Measurements from ENCODE around the gene EXOC6.
A peak's percentile ranks its signal among the peaks of the same experiment; 100 is the strongest.

The EXOC6 gene

DNA sequence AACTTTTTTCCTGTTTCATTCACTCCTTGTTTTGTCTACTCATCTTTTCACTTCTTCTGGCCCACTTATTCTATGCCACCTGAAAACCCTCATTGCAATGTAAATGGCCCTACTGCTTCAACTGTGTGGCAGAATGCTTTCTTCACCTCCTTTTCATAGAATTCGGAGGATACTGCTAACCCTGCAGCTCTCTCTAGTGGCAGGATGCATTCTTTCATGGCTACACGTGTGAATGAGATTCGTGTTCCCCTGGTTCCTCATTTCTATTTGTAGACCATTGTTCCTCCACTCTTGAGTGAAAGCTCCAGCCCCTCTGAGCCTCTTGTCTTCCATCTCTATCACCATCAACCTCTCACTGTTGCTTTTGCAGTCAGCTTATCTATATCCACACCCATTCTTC, 191.4 kb downstream of the EXOC6 start:
- DNase-seq (ENCODE audit: low spot score) = peak; percentile 48
- ChIA-PET CTCF (interaction anchor here (0.6 to 2.1 kb wide), 12 partner anchors 11 to 1200 kb away, joined by 3 to 7 read pairs (median 4); no protein-coding TSS in a partner anchor), POLR2A (ENCODE audit: low non-redundant PET) (no interaction called here)
- no peak; the same call in 1 of the 2 replicates for TF ChIP-seq CTCF (conservative IDR thresholded peaks at IDR 0.05; ENCODE audit: low read depth)
- H3K27ac ChIP-seq = no peak overlapping the region

DNA sequence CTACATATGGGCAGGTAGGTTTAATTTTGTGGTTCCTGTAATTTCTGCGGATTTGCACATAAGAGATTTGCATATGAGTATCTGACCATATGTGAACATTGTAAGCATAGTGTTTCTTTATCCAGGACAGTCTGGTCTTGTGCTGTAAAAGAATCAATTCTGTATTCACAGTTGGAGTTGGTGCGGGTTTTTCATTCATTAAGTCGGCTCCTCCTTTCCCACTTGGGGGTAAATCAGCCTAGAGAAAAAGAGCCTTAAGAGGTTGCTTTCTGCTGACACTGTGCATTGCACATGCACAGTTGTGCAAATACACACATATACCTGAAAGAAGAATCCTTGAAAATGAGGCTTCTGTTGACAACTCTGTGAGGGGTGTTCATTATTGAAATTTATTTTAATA, 206.2 kb downstream of the EXOC6 start:
- ChIA-PET CTCF (no interaction called here), POLR2A (ENCODE audit: low non-redundant PET) (no interaction called here)
- no peak overlapping the region for H3K27ac ChIP-seq
- TF ChIP-seq CTCF (conservative IDR thresholded peaks at IDR 0.05; ENCODE audit: low read depth) = no peak
- no peak for DNase-seq (ENCODE audit: low spot score)

GRCh38 chr10:93058139-93058538, 209.8 kb downstream of the EXOC6 start:
- no peak for DNase-seq (ENCODE audit: low spot score)
- ChIA-PET CTCF (interaction anchor here (0.6 kb wide), 1 partner anchor 13 kb away, joined by 3 read pairs; no protein-coding TSS in a partner anchor), POLR2A (ENCODE audit: low non-redundant PET) (no interaction called here)

DNA sequence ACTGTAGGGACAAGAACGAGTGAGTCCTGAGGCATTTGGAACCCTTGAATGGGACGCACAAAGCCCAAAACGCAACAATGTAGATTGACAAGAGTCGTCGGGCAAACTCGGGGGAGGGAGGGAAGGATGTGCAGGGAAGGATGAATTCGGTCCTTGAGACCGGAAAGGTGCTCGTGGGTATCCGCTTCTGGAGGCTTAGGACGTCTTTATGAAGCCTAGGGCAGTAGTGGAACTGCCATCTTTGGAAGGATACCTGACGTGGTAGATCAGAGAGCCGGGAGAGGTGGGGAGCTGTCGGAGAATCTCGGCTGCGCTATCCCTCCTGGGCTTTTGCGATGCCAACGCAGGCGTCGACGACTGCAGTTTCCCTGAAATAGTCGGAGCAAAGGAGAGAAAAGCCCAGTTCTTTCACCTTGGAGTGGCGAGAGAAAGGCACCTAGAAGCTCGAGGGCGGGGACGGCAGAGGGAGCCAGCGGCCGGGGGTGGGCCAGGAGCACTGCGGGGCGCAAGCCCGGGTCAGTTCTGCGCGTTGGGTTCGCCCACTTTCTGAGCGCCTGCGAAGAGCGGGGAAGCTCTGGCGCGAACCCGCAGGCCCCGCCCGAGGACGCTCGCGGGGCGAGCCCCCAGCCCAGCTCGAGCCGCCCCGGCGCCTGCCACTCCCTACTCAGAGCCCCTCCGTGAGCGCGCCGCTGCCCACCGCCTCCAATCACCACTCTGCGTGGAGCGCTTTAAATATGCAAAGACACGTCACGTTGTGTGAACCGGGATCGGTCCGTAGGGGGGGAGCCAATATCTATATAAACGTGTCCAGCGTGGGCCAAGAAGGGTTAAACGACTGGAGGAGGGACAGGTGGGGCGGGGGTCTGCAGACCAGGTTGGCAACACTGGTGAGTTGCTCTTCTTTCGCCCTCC, 211.9 kb downstream of the EXOC6 start, which contains the start of gene CYP26C1:
Gene CYP26C1, plus strand, starts transcription at position 824 of the 912 bp plus-strand sequence. CDS start 466 bp downstream, outside the sequence.
- POLR2A ChIA-PET (ENCODE audit: low non-redundant PET) = no interaction called here
- no peak for TF ChIP-seq CTCF (conservative IDR thresholded peaks at IDR 0.05; ENCODE audit: low read depth)
- DNase-seq (ENCODE audit: low spot score) = no peak
- no peak within 1 kb of the TSS for H3K27ac ChIP-seq
- CTCF ChIA-PET = no interaction called here

More at GRCh38 chr10:93058139-93058538, 209.8 kb downstream of the EXOC6 start:
- TF ChIP-seq CTCF (conservative IDR thresholded peaks at IDR 0.05; ENCODE audit: low read depth) = no peak
- H3K27ac ChIP-seq = no peak overlapping the region

DNA sequence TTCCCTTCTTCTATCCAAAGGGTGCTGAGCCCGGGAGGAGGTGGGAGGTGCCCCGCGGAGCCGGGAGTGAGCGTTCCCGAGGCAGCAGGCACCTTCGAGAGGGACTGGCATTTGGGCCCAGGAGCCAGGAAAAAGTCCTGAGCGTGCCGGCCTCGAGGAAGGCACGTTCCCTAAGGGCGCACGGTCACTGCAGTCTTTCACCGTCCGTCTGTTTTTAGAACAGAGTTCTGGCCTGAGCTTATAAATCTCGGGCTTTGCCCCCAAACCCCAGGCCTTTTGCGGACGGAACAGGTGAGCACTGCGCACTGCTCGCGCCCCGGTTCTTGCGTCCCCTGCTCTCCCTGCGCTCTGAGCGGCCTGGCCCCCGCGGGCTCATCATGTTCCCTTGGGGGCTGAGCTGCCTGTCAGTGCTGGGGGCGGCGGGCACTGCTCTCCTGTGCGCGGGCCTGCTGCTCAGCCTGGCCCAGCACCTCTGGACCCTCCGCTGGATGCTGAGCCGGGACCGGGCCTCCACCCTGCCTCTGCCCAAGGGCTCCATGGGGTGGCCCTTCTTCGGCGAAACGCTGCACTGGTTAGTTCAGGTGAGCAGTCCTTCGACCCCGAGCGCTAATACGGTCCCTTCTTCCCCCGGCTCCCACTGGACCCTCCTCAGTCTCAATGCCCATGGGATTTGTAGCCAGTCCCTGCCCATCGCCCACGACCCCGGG, 212.7 kb downstream of the EXOC6 start:
- no peak overlapping the region for H3K27ac ChIP-seq
- no peak for DNase-seq (ENCODE audit: low spot score)
- ChIA-PET POLR2A (ENCODE audit: low non-redundant PET) (no interaction called here), CTCF (interaction anchor here (0.7 to 1.6 kb wide), 2 partner anchors 19 to 619 kb away, joined by 3 to 5 read pairs; no protein-coding TSS in a partner anchor)
- TF ChIP-seq CTCF (conservative IDR thresholded peaks at IDR 0.05; ENCODE audit: low read depth) = no peak

Data from RWPE1 (cell line).